CMK (cell line): ENCODE measurements around the gene PUDP.
"Not testable (repeated sequence)": the region's sequence is repeated elsewhere in the genome, so short reads cannot be mapped to it uniquely, and the experiment has no call there.

Experiments
- DNase-seq: peaks from one replicate; pipeline ENCODE4 v3.0.0-alpha.2; 2010; ENCODE audit warnings: low read depth

Gene PUDP

GRCh38 chrX:7028246-7028645, 119.7 kb downstream of the PUDP start:
- no peak for DNase-seq

DNA sequence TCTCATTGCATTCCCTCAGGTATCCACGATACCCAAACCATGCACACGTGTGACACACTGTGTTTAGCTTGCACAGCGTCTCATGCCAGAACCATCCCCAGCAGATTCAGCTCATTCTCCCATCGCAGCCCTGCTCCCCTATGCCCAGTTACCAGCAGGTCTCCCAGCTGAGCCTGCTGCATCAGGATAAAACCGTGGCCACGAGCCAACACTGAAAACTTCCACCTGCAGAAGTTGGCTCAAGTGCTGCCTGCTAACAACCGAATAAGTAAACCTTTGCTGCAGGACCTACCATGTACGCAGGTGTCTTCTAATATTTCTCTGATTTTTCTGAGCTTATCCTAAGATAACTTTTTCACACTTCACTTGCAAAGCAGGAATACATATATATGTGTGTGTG, 120.9 kb downstream of the PUDP start:
- DNase-seq = no peak

- not testable (repeated sequence) for DNase-seq
Observed at GRCh38 chrX:7026365-7026764, 121.6 kb downstream of the PUDP start.

DNA sequence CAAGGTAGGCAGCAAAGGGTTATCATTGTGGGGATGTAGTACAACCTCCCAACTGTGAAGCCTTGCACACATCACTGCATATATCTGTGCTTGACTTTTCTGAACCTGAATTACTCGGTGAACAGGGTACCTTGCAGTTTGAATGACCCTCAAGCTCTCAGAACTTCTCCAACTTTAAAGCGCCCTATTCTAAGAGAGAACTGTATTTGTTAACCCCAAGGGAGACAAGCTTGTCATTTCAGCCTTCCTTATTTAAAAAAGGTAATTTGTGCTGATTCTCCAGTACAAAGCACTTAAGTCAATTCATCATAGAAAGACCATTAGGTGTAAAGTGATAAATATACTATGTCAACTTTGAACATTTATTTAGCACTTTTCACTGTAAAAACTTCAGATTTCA, 122.5 kb downstream of the PUDP start:
- DNase-seq = no peak

GRCh38 chrX:7024850-7025249, 123.1 kb downstream of the PUDP start:
- no peak for DNase-seq

DNA sequence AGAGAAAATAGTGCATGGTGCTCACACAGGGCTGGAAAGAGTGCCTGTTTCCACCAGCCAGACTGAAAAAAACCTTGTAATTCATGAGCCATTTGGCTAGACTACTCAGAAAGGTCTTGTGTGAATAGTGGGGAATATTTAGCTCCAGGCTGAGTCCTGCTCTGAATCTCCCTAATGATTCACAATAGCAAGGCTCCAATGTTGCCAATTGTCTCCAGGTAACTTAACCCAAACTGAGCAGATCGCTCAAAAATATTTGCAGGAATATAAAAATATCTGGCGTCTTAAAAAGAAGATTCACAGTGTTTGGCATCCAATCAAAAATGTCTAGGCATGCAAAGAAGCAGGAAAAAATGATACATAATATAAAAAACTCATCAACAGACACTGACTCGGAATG, 125.0 kb downstream of the PUDP start:
- DNase-seq = not testable (repeated sequence)

GRCh38 chrX:7021991-7022390, 126.0 kb downstream of the PUDP start:
- no peak for DNase-seq

DNA sequence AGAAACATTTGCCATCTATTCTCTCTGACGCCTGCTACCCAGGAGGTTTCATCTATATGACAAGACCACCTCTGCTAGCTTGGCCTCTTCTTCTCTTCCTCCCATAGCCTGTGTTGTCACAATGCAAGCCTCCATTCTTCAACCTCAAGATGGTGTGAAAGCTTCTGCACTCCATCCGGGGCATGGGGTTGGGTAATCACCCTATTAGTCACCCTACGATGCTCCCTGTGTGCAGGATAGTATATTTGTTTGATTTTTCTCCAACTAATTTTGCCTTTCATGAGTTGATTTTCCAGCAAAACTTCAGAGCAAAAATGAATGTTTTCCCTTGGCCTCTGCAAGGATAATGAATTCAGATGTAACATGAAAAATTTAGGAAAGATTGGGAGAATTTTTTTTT, 128.4 kb downstream of the PUDP start:
- DNase-seq = no peak

DNA sequence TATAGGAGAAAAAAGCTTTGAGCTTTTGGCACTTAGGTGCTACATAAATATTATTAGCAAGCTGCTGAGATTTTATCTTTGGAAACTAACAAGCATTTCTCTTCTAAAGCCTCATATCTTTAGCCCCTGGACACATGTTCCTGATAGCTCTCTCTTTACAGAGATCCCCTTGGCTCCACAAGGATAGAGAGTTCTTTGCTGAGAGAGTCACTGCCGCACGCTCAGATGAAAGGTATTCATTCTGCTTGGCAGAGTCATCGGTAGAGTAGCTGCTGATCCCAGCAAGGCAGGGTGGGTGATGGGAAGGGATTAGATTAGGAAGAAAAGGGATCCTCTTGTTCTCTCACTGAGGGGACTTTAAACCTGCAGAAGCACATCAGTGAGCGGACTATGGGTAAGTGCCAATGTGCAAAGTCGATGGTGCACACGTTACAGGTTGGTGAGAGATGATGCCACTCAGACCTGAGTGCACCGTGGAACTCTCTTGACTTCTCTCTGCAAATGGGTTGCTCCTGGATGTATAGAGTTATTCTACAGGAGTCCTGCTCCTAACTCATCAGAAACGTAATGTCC, 135.6 kb downstream of the PUDP start:
- DNase-seq = not testable (repeated sequence)

DNA sequence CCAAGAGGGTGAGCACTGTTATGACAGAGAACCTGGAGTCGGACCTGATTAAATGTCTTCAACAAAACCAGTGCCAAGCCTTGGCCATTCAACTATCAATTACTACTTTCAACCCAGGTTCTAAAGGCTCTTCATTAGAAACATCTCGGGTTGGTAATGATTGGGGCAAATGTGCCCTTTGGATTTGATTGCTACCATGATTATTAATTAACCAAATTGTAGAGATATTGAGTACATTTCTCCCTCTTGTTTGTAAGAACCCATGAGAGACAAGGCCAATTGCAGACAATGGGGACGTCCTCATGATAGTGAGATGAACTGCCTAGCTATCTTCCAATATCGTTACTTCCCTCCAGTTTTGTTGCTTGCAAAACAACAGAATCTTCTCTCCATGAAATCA, 137.1 kb downstream of the PUDP start:
- DNase-seq = not testable (repeated sequence)

- not testable (repeated sequence) for DNase-seq
Observed at GRCh38 chrX:7007328-7007727, 140.6 kb downstream of the PUDP start.
